ENCODE data around the gene CHST13.

Gene CHST13

DNA sequence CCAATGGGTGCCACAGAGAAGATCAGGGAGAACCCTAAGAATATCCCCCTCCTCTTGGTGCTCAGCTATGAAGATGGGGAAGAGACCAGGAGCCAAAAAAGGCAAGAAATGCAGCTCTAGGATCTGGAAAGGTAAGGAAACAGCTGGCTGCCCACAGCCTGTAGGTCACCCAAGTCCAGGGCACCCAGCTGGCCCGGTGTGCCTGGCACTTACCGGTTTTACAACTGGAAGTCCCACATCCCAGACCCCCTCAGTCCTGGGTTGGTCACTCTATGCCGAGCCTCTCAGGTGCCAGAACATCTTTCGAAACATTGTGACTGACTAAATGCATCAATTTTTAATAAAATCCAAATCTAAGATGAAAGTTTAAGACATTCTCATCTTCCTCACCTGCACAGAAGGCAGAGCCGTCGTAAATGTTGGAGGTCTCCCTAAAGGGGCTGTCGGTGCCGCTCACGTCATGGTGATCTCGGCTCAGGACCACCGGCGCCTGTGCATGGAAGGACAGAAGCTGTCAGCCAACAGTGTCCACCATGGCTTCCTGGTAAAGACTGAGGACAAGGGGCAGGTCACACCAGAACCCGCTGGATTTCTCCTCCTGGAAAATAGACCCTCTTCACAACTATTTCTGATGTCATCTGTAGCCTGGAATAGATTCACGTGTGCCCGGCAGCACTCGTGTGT is 34.9 kb upstream of the CHST13 start:
- no peak for DNase-seq

DNA sequence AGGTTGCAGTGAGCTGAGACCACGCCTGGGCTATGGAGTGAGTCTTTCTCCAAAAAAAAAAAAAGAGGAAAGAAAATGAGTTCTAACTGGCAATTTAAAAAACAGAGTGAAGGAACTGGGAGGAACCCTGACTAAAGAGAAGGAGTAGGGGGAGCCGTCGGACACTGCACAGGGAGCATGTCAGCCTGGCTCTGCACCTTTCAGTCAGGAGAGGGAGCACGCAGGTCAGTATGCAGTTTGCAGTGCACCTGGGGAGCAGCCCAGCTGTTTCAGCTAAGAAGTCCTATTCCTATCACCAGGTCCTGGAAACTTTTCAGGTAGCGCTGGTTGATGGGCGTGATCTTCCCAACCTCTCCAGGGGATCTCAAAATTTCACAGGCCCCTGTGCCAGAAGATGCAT is 33.3 kb upstream of the CHST13 start:
- DNase-seq = no peak

DNA sequence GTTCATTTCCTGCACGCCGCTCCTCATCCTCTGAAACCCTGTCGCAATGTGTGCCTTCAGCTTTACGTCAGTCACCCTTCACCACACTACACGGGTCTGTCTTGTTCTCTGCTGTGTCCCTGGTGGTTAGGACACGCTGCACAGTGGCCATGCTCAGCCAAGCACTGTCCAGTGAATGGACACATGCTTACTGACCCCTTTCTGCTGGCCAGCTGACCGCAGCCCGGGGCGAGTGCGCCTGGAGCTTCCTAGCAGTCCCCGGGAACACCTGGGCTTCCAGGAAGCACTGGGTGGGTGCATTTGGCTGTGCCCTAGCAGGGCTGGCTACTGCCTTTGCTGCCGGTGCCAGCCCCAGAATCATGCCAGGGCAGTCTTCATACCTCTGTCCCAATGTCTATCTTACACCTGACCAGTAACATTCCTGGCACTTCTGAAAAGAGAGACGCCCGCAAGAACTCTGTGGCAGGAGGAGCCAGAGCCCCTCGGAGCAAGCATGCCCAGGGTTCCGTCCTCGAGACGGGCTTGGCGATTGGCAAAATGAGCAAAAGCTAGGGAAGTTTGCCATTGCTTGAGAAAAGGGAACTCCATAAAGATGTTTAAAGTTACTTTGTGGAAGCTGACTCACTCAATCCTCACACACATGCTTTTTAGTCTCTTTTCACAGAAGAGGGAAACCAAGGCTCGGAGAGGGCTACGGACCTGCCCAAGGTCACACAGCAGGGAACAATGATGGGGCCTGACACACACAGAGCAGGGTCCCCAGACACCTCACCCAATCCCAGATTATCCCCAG is 32.5 kb upstream of the CHST13 start:
- no peak for DNase-seq

DNA sequence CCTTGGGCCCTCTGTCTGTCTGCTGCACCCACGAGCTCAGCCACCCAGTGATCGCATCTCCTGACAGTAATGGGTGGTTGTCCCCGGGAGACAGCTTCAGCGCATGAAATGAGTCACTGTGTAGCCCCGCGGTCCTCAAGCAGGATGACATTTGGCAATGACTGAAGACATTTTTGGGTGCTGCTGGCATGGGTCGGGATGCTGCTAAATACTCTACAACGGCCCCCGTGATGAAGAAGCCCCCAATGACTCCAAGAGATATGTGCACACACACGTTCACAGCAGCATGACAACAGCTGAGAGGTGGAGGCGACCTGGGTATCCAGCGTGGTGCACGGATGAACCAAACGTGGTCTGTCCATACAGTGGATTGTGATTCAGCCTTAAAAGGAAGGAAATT is 30.9 kb upstream of the CHST13 start:
- DNase-seq = no peak

DNA sequence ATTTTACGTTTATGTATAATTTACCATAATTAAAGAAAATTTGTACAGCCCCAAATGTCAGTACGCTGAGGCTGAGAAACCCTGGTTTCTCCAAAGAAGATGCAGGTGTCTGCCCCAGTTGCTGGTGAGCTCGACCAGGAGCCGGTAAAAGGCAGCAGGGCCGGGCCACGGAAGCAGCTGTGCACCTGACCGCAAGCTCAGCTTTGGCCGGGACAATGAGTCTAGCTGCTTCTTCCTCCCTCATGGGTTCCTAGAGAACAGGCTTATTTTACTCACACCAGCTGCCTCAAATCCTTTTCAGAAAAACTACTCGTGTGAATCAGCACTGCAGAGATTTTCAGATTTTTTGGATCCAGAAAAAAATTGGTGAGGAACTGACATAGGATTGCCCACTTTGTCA is 30.2 kb upstream of the CHST13 start:
- DNase-seq = no peak

DNA sequence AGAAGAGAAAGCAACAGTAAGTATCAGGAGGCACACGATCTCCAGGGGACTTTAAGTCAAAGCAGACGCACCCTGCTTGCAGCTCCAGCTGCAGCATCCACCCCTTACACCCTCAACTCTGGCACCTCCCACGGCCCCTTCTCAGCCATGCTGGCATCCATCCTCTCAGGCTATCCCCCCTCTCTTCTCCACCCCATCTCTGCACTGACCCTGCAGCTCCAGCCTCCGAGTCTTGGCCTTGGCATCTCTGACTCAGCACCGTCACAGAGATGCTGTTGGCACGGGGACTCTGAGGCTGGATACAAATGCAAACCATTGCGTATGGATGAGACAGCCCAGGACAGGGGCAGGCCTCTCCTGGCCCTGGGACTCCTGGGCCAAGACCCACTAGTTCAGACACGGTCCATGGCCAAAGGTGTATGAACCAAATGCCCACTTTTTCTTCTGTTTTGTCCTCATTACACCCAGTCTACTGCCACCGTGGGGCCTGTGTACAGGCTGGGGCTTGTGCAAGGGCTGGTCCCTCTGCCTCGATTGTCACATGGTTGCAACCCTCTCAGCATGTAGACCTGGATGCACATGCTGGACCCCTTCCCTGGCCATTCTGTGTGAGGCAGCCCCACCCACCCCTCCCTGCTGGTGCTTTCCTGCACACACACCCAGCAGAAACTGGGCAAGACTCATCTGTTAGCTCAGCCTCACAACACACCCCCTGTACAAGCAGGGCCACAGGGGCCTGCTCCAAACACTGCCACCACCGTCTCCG is 29.6 kb upstream of the CHST13 start:
- no peak for DNase-seq

DNA sequence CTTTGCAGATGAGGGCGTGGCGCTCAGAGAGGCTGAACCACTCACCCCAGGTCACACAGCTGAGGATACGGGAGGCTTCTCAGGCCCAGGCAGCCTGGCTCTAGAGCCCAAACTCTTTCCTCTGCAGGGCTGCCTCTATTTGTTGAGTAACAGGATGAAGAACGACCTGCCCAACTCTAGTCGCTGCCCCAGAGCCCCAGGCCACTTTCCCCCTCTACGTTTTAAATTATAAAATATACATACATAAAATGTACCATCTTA is 29.1 kb upstream of the CHST13 start:
- DNase-seq = no peak

DNA sequence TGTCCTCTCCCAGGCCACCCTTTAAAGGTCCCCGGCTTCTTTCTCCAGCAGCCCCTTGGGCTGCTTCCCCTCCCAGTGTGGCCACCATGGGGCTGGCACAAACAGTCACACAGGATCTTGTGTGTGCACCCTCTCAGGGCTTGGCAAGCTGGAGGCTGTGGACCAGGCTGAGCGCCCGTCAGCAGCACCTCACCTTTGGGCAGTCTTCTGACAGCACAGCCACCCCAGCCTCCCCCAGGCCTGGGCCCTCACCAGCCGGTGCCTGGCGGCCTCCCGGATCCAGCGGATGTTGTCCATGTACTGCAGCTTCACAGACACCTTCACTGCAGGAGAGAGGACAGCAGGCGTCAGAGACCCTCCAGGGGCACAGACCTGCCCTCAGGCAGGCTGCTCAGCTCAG is 28.2 kb upstream of the CHST13 start:
- DNase-seq = no peak

DNA sequence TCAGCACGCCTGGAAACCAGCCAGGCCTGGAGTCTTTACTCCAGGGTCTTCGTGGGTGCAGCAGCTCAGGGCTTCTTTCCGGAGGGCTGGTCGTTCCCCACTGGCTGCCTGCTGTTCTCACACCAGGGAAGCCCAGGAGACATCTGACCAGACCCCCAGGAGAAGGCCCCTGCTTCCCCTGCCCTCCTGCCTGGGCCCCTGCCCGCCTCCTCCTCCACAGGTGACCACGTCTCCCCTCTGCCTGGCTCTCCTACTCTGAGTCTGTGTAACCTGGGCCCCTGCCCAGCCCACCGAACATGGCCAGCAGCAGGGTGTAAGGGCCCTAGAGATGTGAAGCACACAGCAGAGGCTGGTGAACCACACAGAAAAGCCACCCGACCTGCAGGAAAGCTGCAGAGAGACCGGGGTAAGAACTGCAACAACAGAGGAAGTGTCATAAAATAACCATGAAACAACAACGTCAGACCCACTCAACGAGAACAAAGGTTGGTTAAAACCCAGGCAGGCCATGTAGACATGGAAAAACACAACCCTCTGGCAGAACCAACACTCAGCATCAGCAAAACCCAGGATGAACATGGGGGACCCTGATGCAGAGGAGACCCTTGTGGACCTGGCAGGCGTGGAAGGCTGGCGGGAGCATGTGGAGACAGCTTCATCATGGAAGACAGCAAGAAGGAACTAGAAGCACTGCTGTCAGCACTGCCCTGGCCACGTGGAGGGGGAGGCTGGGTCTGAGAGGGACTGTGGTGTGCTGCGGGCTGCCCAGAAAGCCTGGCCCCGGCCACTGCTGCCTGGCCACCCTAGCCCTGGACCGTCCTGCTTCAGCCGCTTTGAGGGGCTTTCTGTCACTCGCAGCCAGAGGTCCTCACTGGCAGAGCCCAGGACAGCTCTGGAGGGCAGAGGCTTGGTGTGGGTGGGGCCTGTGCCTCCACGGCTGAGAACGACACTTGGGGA is 26.8 kb upstream of the CHST13 start:
- no peak for DNase-seq

DNA sequence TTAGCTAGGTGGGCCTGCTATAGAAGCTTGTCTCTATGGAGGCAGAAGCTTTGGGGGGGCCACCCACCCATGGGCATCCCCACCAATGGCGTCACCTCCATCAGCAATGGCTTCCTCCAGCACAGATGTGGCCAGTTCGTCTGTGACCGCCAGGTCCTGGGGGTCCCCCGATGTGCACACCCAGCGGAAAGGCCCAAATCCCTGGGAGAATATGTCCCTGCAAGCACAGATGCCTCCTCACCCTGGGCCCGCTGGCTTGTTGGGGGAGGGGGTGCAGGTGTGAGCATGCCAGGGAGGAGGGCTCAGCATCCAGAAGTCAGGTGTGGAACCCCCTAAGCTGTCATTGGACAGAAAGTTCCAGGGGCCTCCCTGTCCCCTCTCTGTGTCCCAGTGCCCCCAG is 26.0 kb upstream of the CHST13 start:
- no peak for DNase-seq

DNA sequence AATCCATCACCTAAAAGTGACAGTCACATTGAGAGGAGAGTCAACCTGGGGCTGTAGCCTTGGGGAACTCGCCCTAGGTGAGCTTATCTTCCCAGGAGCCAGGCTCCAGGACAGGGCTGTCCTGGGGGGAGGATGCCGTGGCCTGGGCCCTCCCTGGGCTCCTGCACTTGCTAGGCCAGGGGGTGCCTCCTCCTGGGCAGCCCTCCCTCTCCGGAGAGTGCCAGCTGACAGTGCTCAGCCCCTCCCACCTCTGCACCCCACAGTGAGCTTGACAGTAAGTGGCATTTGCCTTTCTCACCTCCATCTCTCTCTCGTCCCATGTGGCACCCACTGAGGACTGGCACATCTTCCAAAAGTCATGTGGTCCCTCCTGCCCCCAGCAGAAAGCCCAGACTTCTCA is 25.5 kb upstream of the CHST13 start:
- no peak for DNase-seq

DNA sequence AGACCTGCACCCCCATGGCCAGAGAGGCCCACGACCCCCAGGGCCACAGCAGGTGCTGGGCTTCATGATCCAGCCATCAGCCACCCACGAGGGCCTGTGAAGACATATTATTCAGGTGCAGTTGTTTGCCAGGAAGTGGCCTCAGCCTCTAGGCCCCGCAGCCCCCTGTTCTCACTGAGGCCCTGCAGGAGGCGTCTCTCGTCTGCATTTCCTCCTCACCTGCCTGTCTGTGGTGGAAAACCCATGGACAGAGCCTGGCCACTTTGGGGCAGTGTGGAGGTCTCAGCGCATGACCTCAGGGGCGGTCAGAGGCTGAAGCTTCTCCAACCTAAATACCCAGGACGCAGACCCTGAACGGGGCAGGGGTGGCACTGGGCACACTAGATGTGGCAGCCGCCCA is 25.0 kb upstream of the CHST13 start:
- no peak for DNase-seq

DNA sequence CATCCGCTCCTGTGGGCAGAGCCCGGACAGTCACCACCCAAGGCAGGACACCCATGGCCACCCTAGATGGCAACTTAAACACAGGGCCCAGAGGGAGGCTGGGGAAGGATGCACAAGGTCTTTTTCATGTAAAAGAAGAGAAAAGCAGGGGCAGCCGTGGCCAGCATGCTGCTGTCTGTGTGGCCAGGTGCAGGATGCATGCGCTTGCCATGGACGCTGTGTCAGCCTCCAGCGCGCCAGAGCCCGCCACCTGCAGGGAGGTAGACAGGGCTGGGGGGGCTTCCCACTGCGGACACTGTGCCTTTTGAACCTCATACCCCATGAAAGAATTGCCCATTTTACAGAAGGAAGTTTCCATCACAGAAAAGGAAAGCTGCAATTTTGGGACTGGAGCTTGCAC is 24.6 kb upstream of the CHST13 start:
- no peak for DNase-seq

DNA sequence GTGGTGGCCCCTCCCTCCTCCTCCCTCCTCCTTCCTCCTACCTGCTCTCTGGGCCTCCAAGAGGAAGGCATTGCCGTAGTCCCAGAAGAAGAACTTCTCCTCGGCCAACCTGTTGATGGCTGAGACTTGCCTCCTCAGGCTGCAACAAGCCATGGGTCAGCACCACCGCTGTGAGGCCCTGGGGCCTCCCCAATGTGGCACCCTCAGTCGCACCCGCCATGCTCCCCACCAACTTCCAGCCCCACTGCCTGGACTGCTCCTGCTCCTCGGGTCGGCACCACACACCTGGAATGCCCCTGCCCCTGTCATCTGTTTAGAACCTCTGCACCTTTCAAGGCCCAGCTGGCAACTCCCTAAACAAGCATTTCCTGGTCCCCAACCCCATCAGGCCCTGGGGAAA is 23.9 kb upstream of the CHST13 start:
- no peak for DNase-seq

DNA sequence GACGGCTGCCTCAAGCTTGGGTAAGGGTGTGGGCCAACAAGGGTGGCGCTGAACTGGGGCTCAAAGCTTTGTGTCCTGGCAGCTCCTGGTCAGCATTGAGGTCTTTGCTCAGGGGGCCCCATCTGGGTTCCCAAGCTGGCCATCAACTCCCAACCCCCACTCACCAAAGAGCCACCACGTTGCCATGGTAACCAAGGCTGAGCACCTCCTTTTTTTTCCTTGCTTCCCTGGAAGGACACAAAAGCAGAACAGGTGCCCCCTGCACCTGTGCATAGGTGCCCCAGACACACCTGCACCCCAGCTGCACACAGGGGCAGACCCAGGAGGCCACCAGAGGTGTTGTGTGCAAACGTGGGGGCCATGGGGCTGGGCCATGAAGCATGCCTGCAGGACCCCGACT is 22.9 kb upstream of the CHST13 start:
- DNase-seq = no peak

DNA sequence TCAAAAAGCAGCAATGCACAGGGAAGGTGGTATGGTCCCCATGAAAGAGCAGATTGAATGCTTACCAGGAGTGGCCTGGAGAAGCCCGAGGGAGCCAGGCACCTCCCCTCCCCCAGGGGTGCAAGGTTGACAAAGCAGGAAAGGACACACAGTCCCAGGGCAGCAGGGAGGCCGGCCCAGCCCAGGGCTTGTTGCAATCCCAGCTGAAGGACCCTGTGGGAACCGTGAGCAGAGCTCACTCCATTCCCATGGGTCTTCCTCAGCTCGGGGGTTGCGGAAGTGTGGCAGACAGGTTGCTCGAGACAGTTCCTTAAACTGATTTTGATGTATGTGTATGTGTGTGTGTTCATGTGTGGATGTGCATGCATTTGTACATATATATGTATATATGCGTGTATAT is 22.2 kb upstream of the CHST13 start:
- no peak for DNase-seq

DNA sequence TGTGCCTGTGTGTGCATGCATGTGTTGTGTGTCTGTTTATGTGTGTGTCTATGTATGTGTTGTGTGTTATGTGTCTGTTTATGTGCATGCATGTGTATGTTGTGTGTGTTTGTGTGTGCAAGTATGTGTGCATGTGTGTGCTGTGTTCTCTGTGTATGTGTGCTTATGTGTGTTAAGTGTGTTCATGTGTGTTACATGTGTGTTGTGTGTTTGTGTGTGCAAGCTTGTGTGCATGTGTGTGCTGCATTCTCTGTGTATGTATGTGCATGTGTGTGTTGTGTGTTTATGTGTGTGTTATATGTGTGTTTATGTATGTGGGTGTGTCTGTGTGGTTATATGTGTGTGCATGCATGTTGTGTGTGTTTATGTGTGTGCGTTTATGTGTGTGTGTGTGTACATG is 21.3 kb upstream of the CHST13 start:
- no peak for DNase-seq

DNA sequence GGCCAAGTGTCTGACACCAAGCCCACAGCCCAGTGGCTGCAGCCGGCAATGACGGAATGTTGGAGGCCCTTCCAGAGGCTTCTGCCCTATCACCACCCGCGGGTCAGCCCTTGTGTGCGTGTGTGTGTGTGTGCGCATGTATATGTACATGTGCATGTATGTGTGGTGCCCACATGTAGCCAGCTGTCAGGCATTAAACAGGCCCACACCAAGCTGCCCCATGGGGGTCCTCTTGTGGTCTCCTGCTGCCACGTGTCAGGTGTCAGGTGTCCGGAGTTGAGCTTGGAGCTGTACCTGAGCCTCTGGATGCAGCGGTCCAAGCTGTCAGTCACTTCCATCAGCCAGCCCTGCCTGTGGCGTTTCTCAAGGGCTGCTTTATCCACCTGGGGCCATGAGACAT is 20.3 kb upstream of the CHST13 start:
- DNase-seq = no peak

DNA sequence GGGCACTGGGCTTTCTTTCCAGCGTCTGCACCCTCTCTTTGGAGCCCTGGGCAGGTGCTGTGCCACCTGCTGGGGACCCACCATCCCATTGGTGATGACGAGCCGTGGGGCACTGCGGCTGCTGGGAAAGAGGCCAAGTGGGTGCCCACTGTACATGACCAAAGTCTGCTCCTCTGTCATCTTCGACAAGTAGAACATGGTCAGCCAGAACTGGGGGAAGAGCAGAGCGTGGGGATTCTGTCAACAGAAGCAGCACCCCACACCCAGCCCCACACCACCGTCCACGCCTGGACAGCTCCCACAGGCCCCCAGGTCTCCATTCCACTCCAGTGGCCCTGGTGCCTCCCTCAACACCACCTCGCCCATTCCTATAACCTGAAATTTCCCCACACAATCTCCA is 16.1 kb upstream of the CHST13 start:
- no peak for DNase-seq

DNA sequence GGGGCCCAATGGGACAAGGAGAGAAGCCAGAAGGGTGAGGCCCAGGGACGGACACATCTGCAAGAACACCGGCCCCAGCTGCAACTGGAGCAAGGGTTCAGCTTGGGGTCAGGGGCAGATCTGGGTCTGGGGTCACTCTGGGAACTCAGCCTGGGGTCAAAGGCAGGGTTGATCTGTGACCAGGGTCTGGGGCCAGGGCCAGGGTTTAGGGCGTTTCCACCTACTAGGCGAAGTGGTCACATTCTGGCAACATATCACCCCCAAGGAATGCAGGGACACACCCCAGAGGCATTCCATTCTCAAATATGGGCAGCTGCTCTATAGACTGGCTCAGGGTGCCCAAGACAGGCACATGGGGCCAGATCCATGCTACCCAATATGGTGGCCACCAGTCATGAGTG is 15.4 kb upstream of the CHST13 start:
- no peak for DNase-seq

DNA sequence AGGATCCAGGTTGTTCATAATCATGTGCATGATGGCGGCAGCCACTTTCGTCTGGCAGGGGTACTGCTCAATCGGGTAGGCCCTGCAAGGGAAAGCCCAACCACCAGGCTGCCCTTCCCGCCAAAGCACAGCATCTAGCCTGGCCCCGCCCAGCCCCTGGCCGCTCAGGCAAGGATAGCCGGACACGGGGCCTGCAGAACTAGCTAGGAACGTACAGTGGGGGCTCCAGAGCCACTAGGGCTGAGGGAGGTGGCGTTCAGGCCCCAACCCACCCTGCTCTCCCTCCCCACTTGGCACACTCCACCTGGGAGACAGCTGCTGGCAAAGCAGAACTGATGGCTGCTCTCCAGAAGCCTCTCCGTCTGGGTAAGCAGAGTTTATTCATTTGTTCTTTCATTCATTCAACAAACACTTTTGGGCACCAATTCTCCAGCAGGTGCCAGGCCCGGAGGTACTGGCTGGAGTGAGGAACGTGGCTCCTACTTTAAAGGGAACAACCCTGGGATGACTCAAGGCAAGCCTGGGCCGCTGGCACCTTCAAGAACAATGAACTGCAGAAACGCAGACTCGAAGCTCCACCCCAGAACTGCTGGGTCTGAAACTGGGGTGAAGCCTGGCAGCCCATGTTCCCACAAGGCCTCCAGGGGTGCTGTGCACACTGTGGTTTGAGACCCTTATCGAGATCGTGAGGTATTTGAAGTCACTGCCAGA is 14.2 kb upstream of the CHST13 start:
- no peak for DNase-seq

DNA sequence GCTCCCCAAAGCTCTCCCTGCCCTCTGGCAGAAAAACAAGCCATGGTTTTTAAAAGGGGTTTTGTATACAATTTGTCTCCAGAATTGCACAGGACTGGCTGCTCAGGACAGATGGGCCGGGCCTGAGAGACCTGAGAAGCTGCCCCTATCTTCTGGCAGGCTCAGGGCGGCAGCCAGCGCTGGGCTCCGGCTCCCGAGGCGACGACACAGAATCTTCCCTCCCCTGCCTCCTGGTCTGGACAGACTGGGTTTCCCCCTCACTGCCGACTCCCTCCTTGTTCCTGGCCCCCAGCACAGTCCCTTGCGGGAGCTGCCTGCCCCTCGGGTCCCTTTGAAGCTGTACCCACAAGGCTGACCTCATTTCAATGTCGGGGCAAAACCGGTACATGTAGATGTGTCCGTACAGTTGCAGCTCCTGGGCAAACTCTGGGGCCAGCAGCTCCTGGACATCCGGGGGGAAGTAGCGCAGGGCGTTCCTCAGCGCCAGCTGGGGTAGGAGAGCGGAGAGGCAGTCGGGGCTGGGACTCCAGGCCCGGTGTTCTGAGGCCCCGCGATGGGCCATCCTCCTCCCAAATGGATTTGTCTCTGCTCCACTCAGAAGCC is 13.5 kb upstream of the CHST13 start:
- DNase-seq = no peak
